Mesodermal cell (in vitro differentiated cells): ENCODE data around the gene MAP6.

Source experiments
- H3K27ac ChIP-seq: 2 replicates; pipeline ENCODE4 v1.7.0; 2013; ENCODE audit warnings: mild to moderate bottlenecking, low read depth, low read length, moderate library complexity; ENCODE audit not compliant: severe bottlenecking
- H3K36me3 ChIP-seq: 2 replicates; pipeline ENCODE4 v1.7.1; 2013; ENCODE audit warnings: mild to moderate bottlenecking, low read length, moderate library complexity; ENCODE audit not compliant: control insufficient read depth, insufficient read depth
- H3K4me1 ChIP-seq: one replicate; pipeline ENCODE4 v1.7.1; 2013; ENCODE audit warnings: mild to moderate bottlenecking, low read length; ENCODE audit not compliant: insufficient read depth, control insufficient read depth, poor library complexity, severe bottlenecking
- H3K4me3 ChIP-seq: 2 replicates; pipeline ENCODE4 v1.7.0; 2013; ENCODE audit warnings: low read length, control low read depth, mild to moderate bottlenecking; ENCODE audit not compliant: insufficient read depth, poor library complexity, severe bottlenecking; ENCODE audit errors: extremely low read depth
- H3K9me3 ChIP-seq: 2 replicates; pipeline ENCODE4 v1.7.1; 2013; ENCODE audit warnings: mild to moderate bottlenecking, low read length, moderate library complexity; ENCODE audit not compliant: control insufficient read depth
- WGBS, 2 experiments: methylation state at CpG; one replicate each; pipeline ENCODE4 v1.1.5; 2013; ENCODE audit warnings: missing lambda C conversion rate in 2 of 2; ENCODE audit not compliant: insufficient coverage in 2 of 2; 5-methylcytosine and 5-hydroxymethylcytosine counted together

The MAP6 gene

DNA sequence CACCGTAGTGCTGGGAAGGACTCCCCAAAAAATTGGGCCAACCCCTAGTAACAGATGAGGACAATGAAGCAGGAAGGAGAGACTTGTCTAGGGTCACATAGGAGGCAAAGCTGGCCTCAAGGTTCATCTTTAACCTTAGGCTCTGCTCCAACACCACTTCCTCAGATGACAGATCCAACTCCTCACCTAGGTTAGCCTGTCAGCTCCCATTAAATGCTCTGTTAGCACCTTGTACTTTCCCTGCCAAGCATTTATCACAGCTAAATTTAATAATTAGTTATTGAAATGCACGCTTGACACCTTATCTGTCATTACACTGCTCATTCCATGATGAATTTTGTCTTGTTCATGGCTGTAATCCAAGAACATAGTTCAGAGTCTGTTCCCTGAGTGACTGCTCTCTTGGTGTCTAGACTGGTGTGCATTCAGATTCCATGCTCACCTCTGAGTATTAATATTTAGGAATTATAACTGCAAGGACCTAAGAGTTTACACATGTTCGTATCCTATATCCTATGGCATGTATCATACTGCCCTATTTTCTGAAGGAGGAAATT is 18.6 kb downstream of the MAP6 start:
- Histone ChIP-seq H3K27ac (no peak overlapping the region), H3K4me1 (peaks cover 6% of the 10 kb centered on the region), H3K9me3 (no peaks in the 10 kb centered on the region), H3K4me3 (no peak overlapping the region), H3K36me3 (no peaks in the 10 kb centered on the region)
- WGBS, 2 experiments: 86 to 100% methylated on average over 1 to 2 of the region's 3 CpGs

DNA sequence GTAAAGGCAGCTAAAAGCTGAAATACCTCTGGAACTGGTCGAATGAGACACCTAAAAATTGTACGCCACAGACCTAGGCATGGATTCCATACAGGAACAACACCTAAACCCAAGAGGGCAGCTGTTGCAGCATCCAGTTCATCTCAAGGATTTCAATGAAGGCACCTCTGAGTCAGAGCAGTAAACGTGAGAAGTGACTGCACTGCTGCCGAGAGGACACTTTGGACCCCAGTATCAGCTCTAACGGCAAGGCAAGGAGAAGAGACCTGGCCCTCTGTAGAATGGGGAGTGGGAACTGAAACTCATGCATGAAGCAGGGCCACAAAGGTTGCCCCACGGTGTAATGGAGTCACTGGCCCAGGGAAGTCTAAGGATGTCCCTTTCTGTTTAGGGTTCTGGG is 23.9 kb downstream of the MAP6 start:
- H3K27ac ChIP-seq: no peak overlapping the region
- peaks cover 5% of the 10 kb centered on the region for H3K4me1 ChIP-seq
- no peaks in the 10 kb centered on the region for H3K36me3 ChIP-seq
- 82 to 84% methylated on average over 5 to 6 of the region's 6 CpGs for WGBS, 2 experiments
- H3K4me3 ChIP-seq: no peak overlapping the region
- H3K9me3 ChIP-seq: no peaks in the 10 kb centered on the region

DNA sequence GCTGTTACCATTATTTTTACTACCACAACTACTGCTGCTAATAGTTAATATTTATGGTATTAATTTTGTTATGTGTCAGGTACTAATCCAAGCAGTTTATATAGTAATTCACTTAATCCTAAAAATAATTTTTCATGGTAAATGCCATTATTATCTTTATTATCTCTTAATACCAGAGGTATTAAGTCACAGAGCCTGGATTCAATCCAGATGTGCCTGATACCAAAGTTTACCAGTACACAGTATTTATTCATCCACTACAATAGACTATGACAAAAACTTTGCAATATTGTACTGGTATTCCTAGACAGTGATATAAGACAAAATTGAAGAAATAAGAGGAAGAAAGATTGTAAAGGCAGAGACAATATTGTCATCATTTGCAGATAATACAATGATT is 24.5 kb downstream of the MAP6 start:
- Histone ChIP-seq H3K9me3 (no peaks in the 10 kb centered on the region), H3K4me3 (no peak overlapping the region), H3K27ac (no peak overlapping the region), H3K36me3 (no peaks in the 10 kb centered on the region), H3K4me1 (peaks cover 10% of the 10 kb centered on the region)

DNA sequence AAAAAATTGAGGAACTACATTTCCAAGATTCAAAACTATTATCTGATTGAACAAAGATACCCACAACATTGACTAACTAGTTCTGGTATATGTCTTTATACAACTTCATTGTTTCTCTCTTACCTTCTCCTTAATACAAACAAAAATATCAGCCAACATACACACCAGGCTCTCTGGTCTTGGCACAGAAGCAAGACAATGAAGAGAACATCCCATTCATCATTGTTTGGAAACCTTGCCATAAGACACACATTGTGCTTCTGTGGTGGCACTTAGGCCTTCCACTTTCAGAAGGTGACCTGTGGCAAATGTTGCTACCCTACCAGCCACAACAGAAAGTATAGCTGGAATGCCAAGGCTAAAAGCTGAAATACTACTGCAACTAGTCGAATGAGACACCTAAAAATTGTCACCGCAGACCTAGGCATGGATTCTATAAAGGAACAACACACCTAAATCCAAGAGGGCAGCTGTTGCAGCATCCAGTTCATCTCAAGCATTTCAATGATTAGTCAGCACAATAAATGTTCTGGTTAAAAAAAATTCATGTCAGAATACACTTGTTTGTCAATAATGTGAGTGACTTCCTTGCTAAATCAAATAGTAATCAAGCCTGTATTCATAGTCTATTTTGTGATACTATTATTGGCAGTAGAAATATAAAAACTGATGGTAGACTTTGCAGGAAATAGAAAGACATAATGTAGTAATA is 26.3 kb downstream of the MAP6 start:
- Histone ChIP-seq H3K4me3 (no peak overlapping the region), H3K9me3 (no peaks in the 10 kb centered on the region), H3K4me1 (peaks cover 13% of the 10 kb centered on the region), H3K36me3 (no peaks in the 10 kb centered on the region), H3K27ac (no peak overlapping the region)
- WGBS, 2 experiments: 75 to 87% methylated on average over 2 of the region's 2 CpGs

DNA sequence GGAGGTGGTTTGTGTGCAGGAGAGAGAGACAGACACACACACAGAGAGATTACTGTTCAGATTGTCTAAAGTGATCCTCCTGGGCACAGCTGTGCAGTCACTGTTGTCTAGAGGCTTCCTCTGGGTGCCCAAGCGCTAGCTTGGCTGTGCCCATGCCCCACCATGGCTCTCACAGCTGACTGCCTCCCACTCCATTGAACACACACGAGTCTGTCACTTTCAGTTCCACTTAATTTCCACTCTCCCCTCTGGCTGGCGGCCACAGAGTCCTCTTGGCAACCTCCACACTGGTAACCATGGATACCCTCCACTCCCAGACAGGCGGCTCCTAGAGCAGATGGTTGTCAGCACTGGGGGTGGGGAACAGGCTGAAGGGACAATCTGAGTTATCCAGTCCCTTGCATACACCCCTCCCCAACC is 29.1 kb downstream of the MAP6 start:
- H3K27ac ChIP-seq: peak overlapping the region; percentile 54
- H3K4me1 ChIP-seq: peaks cover 13% of the 10 kb centered on the region
- no peaks in the 10 kb centered on the region for H3K9me3 ChIP-seq
- no peaks in the 10 kb centered on the region for H3K36me3 ChIP-seq
- H3K4me3 ChIP-seq: no peak overlapping the region
- 58 to 70% methylated on average over 2 of the region's 4 CpGs for WGBS, 2 experiments

DNA sequence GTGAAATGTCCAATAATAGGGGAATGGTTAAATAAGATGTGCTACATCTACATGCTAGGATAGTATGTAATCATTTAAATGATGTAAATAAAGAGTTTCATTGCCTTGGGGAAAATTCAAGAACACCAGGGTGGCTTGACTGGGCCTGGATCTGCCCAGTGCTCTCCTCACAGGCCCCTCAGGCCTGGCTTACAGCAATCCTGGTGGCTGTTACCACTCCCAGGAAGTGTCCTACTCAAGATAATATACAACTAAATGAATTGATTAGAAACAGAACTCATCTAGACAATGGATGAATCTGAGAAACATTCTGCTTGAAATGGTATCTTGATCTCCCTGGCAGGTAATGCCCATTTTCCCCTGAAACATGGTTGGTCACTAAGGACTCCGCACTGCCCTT is 30.8 kb downstream of the MAP6 start:
- WGBS, 2 experiments: 100% methylated on average over 1 of the region's 1 CpG
- Histone ChIP-seq H3K9me3 (no peaks in the 10 kb centered on the region), H3K4me3 (no peak overlapping the region), H3K27ac (no peak overlapping the region), H3K4me1 (peaks cover 13% of the 10 kb centered on the region), H3K36me3 (no peaks in the 10 kb centered on the region)

DNA sequence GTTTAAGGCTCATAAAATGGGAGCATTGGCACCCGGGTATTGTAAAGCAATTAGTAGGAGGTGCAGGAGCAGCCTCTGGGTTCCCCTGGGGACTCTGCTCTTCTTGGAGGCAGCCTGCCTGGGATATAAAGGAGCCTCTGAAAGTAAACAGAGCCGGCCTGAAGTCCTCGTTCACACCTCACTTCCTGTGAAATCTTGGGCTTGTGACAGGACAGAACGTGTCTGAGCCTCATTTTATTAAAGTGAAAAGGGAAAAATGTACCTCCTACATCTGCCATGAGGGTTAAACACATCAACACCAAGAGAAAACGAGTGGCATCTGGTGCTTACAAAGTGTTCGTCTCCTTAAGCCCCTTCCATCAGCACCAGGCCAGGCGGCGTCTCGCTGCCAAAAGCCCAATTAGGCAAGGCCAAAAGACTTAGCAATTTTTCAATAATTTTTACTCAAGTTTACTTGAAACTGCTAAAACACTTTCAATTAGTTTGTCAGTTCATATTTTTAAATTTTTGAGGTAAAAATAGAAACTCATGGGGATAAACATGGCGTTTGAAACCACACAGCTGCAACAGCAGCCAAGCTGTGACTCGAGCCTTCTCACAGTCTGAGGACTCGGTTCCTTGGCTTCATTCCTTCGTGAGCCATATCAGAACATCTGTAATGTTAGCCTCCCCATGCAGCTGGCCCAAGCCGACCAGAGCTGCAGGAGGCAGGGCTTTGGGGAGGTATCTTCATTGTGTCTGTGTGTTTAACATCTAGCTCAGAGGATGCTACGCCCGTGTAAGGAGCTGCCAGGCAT is 33.6 kb downstream of the MAP6 start:
- no peaks in the 10 kb centered on the region for H3K9me3 ChIP-seq
- H3K36me3 ChIP-seq: no peaks in the 10 kb centered on the region
- 53 to 60% methylated on average over 8 to 11 of the region's 16 CpGs for WGBS, 2 experiments
- H3K27ac ChIP-seq: no peak overlapping the region
- peaks cover 12% of the 10 kb centered on the region for H3K4me1 ChIP-seq
- H3K4me3 ChIP-seq: no peak overlapping the region

DNA sequence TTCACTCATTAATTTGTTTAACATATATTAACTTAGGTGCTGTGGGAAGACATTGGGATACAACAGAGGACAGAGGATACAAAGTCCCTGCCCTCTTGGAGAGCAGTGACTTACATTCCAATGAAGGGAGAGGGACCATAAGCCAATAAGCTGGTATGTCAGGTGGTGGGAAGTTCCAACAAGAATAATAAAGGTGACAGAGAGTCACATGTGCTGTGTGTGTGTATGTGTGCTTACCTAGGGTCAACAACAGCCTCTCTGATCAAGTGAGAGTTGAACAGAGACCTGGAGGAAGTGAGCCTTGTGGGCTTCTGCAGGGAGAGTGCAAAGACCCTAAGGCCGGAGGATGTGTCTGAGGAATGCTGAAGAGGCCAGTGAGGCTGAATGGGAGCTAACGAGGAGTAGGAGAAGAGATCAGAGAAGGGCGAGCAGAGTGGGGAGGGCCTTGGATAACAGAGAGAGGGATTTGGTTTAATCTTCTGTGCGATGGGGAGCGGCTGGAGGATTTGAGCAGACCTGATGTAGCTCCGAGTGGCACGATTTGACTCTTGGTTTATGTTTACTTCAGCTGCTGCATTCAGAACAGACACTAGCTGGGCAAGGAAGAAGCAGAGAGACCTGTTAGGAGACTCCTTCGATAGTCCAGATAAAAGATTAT is 35.3 kb downstream of the MAP6 start:
- peaks cover under 1% of the 10 kb centered on the region for H3K4me1 ChIP-seq

DNA sequence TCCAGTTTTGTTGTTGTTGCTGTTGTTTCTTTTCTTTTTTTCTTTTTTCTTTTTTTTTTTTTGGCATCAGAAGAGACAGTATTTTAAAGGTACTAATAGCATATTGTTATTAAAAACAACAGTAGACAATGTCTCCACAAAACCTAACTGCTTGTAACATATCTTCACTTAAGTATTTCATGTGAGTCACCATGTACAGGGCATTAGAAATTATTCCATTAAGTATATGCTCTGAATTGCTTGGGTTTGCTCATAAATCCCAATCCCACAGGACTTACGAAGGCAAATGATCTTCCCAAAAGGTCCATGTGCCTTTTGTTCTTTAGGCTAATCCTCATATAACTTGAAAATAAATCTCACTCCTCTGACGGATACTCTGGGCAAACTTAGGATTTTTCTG is 35.9 kb downstream of the MAP6 start:
- Histone ChIP-seq H3K36me3 (no peaks in the 10 kb centered on the region), H3K4me1 (peaks cover 6% of the 10 kb centered on the region), H3K27ac (no peak overlapping the region), H3K9me3 (no peaks in the 10 kb centered on the region), H3K4me3 (no peak overlapping the region)
- 100% methylated on average over 1 of the region's 2 CpGs; no CpG with 5 or more reads in 1 of the 2 experiments for WGBS, 2 experiments

More for the DNA sequence above, 35.3 kb downstream of the MAP6 start:
- Histone ChIP-seq H3K36me3 (no peaks in the 10 kb centered on the region), H3K4me3 (no peak overlapping the region), H3K27ac (no peak overlapping the region), H3K9me3 (no peaks in the 10 kb centered on the region)
- WGBS, 2 experiments: 78 to 85% methylated on average over 7 to 8 of the region's 8 CpGs

DNA sequence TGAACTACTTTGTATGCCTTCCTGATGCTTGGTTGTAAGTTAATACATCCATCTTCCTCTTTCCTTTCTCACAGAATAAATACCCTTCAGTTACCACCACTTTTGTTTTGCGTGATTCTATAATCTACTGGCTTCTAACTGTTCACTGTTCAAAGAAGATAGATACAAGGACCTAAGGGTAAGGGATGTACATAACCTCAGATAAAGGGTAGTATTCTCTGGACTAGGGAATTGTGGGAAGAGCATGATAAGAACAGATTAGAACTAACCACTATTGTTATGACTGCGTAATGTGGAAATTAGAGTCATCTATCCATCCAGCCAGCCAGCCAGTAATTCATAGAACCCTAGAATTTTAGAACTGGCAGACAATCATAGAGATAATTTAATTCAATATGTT is 36.4 kb downstream of the MAP6 start:
- WGBS, 2 experiments: no CpG with 5 or more reads among the region's 2 CpGs
- H3K27ac ChIP-seq: no peak overlapping the region

More for the DNA sequence above, 36.4 kb downstream of the MAP6 start:
- peaks cover 11% of the 10 kb centered on the region for H3K4me1 ChIP-seq
- H3K9me3 ChIP-seq: no peaks in the 10 kb centered on the region
- no peaks in the 10 kb centered on the region for H3K36me3 ChIP-seq
- H3K4me3 ChIP-seq: no peak overlapping the region
